HepG2 (cell line): ENCODE results near the gene ANTXR1. TPM values are rescaled to one million over a fixed set of nuclear protein-coding genes. Genes with fewer than 3 reads are reported as not detected.

Source experiments
- ARHGAP35 ChIP-seq: sonication (generic); formaldehyde crosslinking; IDR thresholded peaks from 2 replicates; pipeline ENCODE4 v1.9.0; 2022; ENCODE audit warnings: mild to moderate bottlenecking, inconsistent platforms, moderate library complexity, missing genetic modification reagents, borderline replicate concordance
- CBX1 ChIP-seq: IDR thresholded peaks from one replicate; pipeline ENCODE4 v1.6.1; 2016; ENCODE audit warnings: antibody characterized with exemption, low read depth
- ETS1 ChIP-seq: sonication (generic); formaldehyde crosslinking; IDR thresholded peaks from 2 replicates; pipeline ENCODE4 v1.4.0; 2020; ENCODE audit warnings: missing genetic modification reagents
- KLF6 ChIP-seq: IDR thresholded peaks from 2 replicates; pipeline ENCODE4 v1.8.0; 2016; ENCODE audit warnings: missing biosample characterization, missing genetic modification reagents
- NCOA5 ChIP-seq: sonication (generic); formaldehyde crosslinking; IDR thresholded peaks from 2 replicates; pipeline ENCODE4 v1.4.0; 2020; ENCODE audit warnings: missing genetic modification reagents
- NR0B2 ChIP-seq: sonication (generic); formaldehyde crosslinking; IDR thresholded peaks from 2 replicates; pipeline ENCODE4 v1.4.0; 2020; ENCODE audit warnings: mild to moderate bottlenecking, missing genetic modification reagents
- NR2F6 ChIP-seq, 2 experiments: IDR thresholded peaks; 2 replicates each; pipeline ENCODE4 v1.6.1; 2016; ENCODE audit warnings: antibody characterized with exemption in 1 of 2, mild to moderate bottlenecking in 1 of 2
- PITX1 ChIP-seq: sonication (generic); formaldehyde crosslinking; IDR thresholded peaks from 2 replicates; pipeline ENCODE4 v1.5.1; 2020; ENCODE audit warnings: mild to moderate bottlenecking, missing genetic modification reagents
- RAD51 ChIP-seq: fragments of 450-650 bp; IDR thresholded peaks from 2 replicates; pipeline ENCODE4 v1.6.1; 2016; ENCODE audit warnings: borderline replicate concordance
- RFX1 ChIP-seq: fragments of 450-650 bp; IDR thresholded peaks from 2 replicates; pipeline ENCODE4 v1.6.1; 2017
- RORA ChIP-seq: sonication (generic); formaldehyde crosslinking; IDR thresholded peaks from 2 replicates; pipeline ENCODE4 v1.5.0; 2020; ENCODE audit warnings: mild to moderate bottlenecking, missing genetic modification reagents, moderate library complexity
- SIX4 ChIP-seq: sonication (generic); formaldehyde crosslinking; IDR thresholded peaks from 2 replicates; pipeline ENCODE4 v1.4.0; 2020; ENCODE audit warnings: missing genetic modification reagents
- SMAD3 ChIP-seq: sonication (generic); formaldehyde crosslinking; IDR thresholded peaks from 2 replicates; pipeline ENCODE4 v1.4.0; 2020; ENCODE audit warnings: missing genetic modification reagents
- ZNF230 ChIP-seq: sonication (generic); formaldehyde crosslinking; IDR thresholded peaks from 2 replicates; pipeline ENCODE4 v1.4.0; 2020; ENCODE audit warnings: mild to moderate bottlenecking, missing genetic modification reagents
- ZNF264 ChIP-seq: sonication (generic); formaldehyde crosslinking; IDR thresholded peaks from 2 replicates; pipeline ENCODE4 v1.4.0; 2020; ENCODE audit warnings: missing genetic modification reagents
- ZNF3 ChIP-seq: IDR thresholded peaks from 2 replicates; pipeline ENCODE4 v1.7.0; 2017; ENCODE audit warnings: inconsistent platforms
- ZNF484 ChIP-seq: sonication (generic); formaldehyde crosslinking; IDR thresholded peaks from 2 replicates; pipeline ENCODE4 v1.5.1; 2020; ENCODE audit warnings: mild to moderate bottlenecking, low read depth, missing genetic modification reagents, borderline replicate concordance
- ZNF530 ChIP-seq: sonication (generic); formaldehyde crosslinking; IDR thresholded peaks from 2 replicates; pipeline ENCODE4 v1.5.0; 2020; ENCODE audit warnings: low read depth, mild to moderate bottlenecking, missing genetic modification reagents
- ZNF552 ChIP-seq: sonication (generic); formaldehyde crosslinking; IDR thresholded peaks from 2 replicates; pipeline ENCODE4 v1.9.0; 2022; ENCODE audit warnings: missing genetic modification reagents, mild to moderate bottlenecking, borderline replicate concordance
- ZNF562 ChIP-seq: sonication (generic); formaldehyde crosslinking; IDR thresholded peaks from 2 replicates; pipeline ENCODE4 v1.8.0; 2022; ENCODE audit warnings: missing genetic modification reagents, borderline replicate concordance
- ZNF792 ChIP-seq: IDR thresholded peaks from 2 replicates; pipeline ENCODE4 v1.6.1; 2016
- ZZZ3 ChIP-seq: sonication (generic); formaldehyde crosslinking; IDR thresholded peaks from 2 replicates; pipeline ENCODE4 v1.4.0; 2020; ENCODE audit warnings: missing genetic modification reagents, mild to moderate bottlenecking, borderline replicate concordance
- polyA plus RNA-seq, 8 experiments: library from polyadenylated mRNA; depleted of rRNA in 3 of 8; stranded (reverse) in 7 of 8; unstranded in 1 of 8; fragments of >200 nt; fragmentation: Illumina TruSeq in 4 of 8; extraction: Trizol in 4 of 8; gene quantifications; 2 replicates each; pipeline versions ENCODE4 v1.2.1 to v1.2.3, GENCODE V29; 2011 to 2016; ENCODE audit warnings: low read depth in 4 of 8, missing spikeins in 1 of 8, mixed read lengths in 1 of 8; ENCODE audit not compliant: insufficient read depth in 1 of 8
- total RNA-seq, 5 experiments: library from RNA; depleted of rRNA; stranded (reverse); fragments of >200 nt; fragmentation: Illumina TruSeq; extraction: Trizol; gene quantifications; 2 replicates each; pipeline ENCODE4 v1.2.3, GENCODE V29; 2016; ENCODE audit warnings: low read depth in 1 of 5
- TF ChIP-seq, protein P1 (sequence below): IDR thresholded peaks from 2 replicates; pipeline ENCODE4 v1.6.1; 2016; ENCODE audit warnings: mild to moderate bottlenecking
- TF ChIP-seq, protein P2 (sequence below): fragments of 450-650 bp; IDR thresholded peaks from 2 replicates; pipeline ENCODE4 v1.6.1; 2017; ENCODE audit warnings: mild to moderate bottlenecking
- TF ChIP-seq, protein P3 (sequence below): sonication (generic); formaldehyde crosslinking; IDR thresholded peaks from 2 replicates; pipeline ENCODE4 v1.4.0; 2020; ENCODE audit warnings: low read depth, mild to moderate bottlenecking, missing genetic modification reagents

The ANTXR1 gene
- total and polyA plus RNA-seq, 2 of the 13 experiments (the other 11 are each of a cell fraction or from before 2014, with no cell fraction given): 4.5 to 12.7 TPM

GRCh38 chr2:69177785-69178636 is 165.0 kb downstream of the ANTXR1 start (continued):
- TF ChIP-seq ZNF484 (CRISPR knock-in tag): 0 out of 2 replicates have a peak, but pooled peaks have one; percentile 62
- TF ChIP-seq NR0B2 (CRISPR knock-in tag): peak; percentile 97
- peak; percentile 82 for TF ChIP-seq SIX4 (CRISPR knock-in tag)
- TF ChIP-seq ARHGAP35 (CRISPR knock-in tag): peak; percentile 70; the same call in 1 of the 2 replicates
- TF ChIP-seq ZNF264 (CRISPR knock-in tag): peak; percentile 97; the same call in 1 of the 2 replicates
- TF ChIP-seq ZNF552 (CRISPR knock-in tag): peak; percentile 96
- TF ChIP-seq, protein P1, sequence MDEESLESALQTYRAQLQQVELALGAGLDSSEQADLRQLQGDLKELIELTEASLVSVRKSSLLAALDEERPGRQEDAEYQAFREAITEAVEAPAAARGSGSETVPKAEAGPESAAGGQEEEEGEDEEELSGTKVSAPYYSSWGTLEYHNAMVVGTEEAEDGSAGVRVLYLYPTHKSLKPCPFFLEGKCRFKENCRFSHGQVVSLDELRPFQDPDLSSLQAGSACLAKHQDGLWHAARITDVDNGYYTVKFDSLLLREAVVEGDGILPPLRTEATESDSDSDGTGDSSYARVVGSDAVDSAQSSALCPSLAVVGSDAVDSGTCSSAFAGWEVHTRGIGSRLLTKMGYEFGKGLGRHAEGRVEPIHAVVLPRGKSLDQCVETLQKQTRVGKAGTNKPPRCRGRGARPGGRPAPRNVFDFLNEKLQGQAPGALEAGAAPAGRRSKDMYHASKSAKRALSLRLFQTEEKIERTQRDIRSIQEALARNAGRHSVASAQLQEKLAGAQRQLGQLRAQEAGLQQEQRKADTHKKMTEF (CRISPR knock-in tag): peak; percentile 99
- TF ChIP-seq ZNF792 (CRISPR knock-in tag): peak; percentile 99
- peak; percentile 99 for TF ChIP-seq SMAD3 (CRISPR knock-in tag)
- TF ChIP-seq ZNF3 (CRISPR knock-in tag): peak; percentile 96
- no peak for TF ChIP-seq RORA (CRISPR knock-in tag)
- peak; percentile 100 for TF ChIP-seq PITX1
- TF ChIP-seq, protein P2, sequence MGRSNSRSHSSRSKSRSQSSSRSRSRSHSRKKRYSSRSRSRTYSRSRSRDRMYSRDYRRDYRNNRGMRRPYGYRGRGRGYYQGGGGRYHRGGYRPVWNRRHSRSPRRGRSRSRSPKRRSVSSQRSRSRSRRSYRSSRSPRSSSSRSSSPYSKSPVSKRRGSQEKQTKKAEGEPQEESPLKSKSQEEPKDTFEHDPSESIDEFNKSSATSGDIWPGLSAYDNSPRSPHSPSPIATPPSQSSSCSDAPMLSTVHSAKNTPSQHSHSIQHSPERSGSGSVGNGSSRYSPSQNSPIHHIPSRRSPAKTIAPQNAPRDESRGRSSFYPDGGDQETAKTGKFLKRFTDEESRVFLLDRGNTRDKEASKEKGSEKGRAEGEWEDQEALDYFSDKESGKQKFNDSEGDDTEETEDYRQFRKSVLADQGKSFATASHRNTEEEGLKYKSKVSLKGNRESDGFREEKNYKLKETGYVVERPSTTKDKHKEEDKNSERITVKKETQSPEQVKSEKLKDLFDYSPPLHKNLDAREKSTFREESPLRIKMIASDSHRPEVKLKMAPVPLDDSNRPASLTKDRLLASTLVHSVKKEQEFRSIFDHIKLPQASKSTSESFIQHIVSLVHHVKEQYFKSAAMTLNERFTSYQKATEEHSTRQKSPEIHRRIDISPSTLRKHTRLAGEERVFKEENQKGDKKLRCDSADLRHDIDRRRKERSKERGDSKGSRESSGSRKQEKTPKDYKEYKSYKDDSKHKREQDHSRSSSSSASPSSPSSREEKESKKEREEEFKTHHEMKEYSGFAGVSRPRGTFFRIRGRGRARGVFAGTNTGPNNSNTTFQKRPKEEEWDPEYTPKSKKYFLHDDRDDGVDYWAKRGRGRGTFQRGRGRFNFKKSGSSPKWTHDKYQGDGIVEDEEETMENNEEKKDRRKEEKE: no peak
- TF ChIP-seq CBX1: peak; percentile 57
- peak; percentile 90 for TF ChIP-seq ZNF230 (CRISPR knock-in tag)
- TF ChIP-seq KLF6 (CRISPR knock-in tag): peak; percentile 96
- TF ChIP-seq ETS1: no peak; the same call in 1 of the 2 replicates
- TF ChIP-seq, protein P3, sequence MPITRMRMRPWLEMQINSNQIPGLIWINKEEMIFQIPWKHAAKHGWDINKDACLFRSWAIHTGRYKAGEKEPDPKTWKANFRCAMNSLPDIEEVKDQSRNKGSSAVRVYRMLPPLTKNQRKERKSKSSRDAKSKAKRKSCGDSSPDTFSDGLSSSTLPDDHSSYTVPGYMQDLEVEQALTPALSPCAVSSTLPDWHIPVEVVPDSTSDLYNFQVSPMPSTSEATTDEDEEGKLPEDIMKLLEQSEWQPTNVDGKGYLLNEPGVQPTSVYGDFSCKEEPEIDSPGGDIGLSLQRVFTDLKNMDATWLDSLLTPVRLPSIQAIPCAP: 0 out of 2 replicates have a peak, but pooled peaks have one; percentile 79
- TF ChIP-seq NR2F6 (IDR thresholded peaks at IDR 0.05): peak; percentile 74
- TF ChIP-seq NR2F6 (CRISPR knock-in tag; IDR thresholded peaks at IDR 0.05): peak; percentile 97
- TF ChIP-seq RAD51: no peak
- peak; percentile 78; the same call in 1 of the 2 replicates for TF ChIP-seq ZZZ3
- no peak for TF ChIP-seq ZNF530 (CRISPR knock-in tag)
- TF ChIP-seq ZNF562 (CRISPR knock-in tag): no peak
- TF ChIP-seq RFX1: no peak
- TF ChIP-seq NCOA5 (CRISPR knock-in tag): no peak
